Upper lobe of left lung (tissue), 4 donors: ENCODE results near the gene UBE2F.

ENCODE experiments used
- POLR2AphosphoS5 ChIP-seq, 2 donors: sonication (generic); formaldehyde crosslinking; IDR thresholded peaks; one replicate each; pipeline ENCODE4 v1.5.1; 2017; ENCODE audit warnings: antibody characterized with exemption in 2 of 2
- TF ChIP-seq, protein P1 (sequence below), 6 experiments: fragments of 450-650 bp in 4 of 6; fragments of 200-600 bp in 2 of 6; sonication (generic) in 2 of 6; IDR thresholded peaks; one replicate each; pipeline ENCODE4 v1.5.1; 2016 to 2019; ENCODE audit warnings: antibody characterized with exemption in 6 of 6

- no peak for TF ChIP-seq POLR2AphosphoS5 (IDR thresholded peaks at IDR 0.05)
- TF ChIP-seq, protein P1, sequence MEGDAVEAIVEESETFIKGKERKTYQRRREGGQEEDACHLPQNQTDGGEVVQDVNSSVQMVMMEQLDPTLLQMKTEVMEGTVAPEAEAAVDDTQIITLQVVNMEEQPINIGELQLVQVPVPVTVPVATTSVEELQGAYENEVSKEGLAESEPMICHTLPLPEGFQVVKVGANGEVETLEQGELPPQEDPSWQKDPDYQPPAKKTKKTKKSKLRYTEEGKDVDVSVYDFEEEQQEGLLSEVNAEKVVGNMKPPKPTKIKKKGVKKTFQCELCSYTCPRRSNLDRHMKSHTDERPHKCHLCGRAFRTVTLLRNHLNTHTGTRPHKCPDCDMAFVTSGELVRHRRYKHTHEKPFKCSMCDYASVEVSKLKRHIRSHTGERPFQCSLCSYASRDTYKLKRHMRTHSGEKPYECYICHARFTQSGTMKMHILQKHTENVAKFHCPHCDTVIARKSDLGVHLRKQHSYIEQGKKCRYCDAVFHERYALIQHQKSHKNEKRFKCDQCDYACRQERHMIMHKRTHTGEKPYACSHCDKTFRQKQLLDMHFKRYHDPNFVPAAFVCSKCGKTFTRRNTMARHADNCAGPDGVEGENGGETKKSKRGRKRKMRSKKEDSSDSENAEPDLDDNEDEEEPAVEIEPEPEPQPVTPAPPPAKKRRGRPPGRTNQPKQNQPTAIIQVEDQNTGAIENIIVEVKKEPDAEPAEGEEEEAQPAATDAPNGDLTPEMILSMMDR (IDR thresholded peaks at IDR 0.05): no peak
Observed at GRCh38 chr2:237971661-237972060, 4.8 kb downstream of the UBE2F start.
